Measurements from ENCODE around the gene POR. TPM values are rescaled to one million over a fixed set of nuclear protein-coding genes. Genes with fewer than 3 reads are reported as not detected.

POR gene
- total RNA-seq = 81.1 and 89.7 TPM in 2 replicates

GRCh38 chr7:75914655-75915415 is at the start of gene POR:
TSS of gene POR (plus strand) at chr7:75915155. CDS start at chr7:75954002, 38,847 bp downstream.

GRCh38 chr7:75878769-75879611 is 36.0 kb upstream of the POR start, which contains the start of gene RHBDD2:
TSS of gene RHBDD2 (plus strand) at chr7:75879034. CDS start at chr7:75879083, 49 bp downstream.

GRCh38 chr7:75994388-75995051 is 79.6 kb downstream of the POR start, which contains the start of gene TMEM120A:
TSS of gene TMEM120A (minus strand) at chr7:75994595. CDS start at chr7:75994570, 25 bp downstream.

Other genes starting within 250 kb of the POR start
- 5.4 and 6.8 TPM in 2 replicates for gene HIP1, start 176.2 kb upstream of the POR start, total RNA-seq
- not detected in 2 replicates for gene CCL26, start 142.9 kb upstream of the POR start, total RNA-seq
- not detected in 2 replicates for gene CCL24, start 101.3 kb upstream of the POR start, total RNA-seq
- gene RHBDD2, start 36.1 kb upstream of the POR start, total RNA-seq = 24.1 and 26.7 TPM in 2 replicates
- gene TMEM120A, start 79.4 kb downstream of the POR start, total RNA-seq = 9.8 and 15.7 TPM in 2 replicates
- 28.0 and 30.2 TPM in 2 replicates for gene STYXL1, start 132.8 kb downstream of the POR start, total RNA-seq
- gene MDH2, start 133.0 kb downstream of the POR start, total RNA-seq = 70.6 and 77.2 TPM in 2 replicates

All from cardiac ventricle fibroblast (primary cell).